Measurements from ENCODE around the gene MRM2. TPM values are rescaled to one million over a fixed set of nuclear protein-coding genes. Genes with fewer than 3 reads are reported as not detected.

The MRM2 gene
- total RNA-seq, 1 donor from 2014 or later = 22.6 TPM

GRCh38 chr7:2289621-2290020, 47.6 kb upstream of the MRM2 start:
- no peaks in the 10 kb centered on the region for H3K9me3 Mint-ChIP-seq (ENCODE audit: unreplicated experiment)
- Histone ChIP-seq H3K4me2 (ENCODE audit: low read length) (no peak overlapping the region), H3K36me3 (ENCODE audit: insufficient read depth, low read length) (no peaks in the 10 kb centered on the region), H3K4me1 (ENCODE audit: insufficient read depth, low read length) (no peaks in the 10 kb centered on the region), H3K9me3 (ENCODE audit: insufficient read depth, low read depth, low read length) (no peaks in the 10 kb centered on the region), H3K27ac (ENCODE audit: low read depth, low read length) (no peak overlapping the region), H4K20me1 (ENCODE audit: insufficient read depth, low read length) (peaks cover 32% of the 10 kb centered on the region), H3K79me2 (ENCODE audit: insufficient read depth, low read length) (peaks cover 22% of the 10 kb centered on the region), H3K27me3 (ENCODE audit: insufficient read depth, low read length) (no peaks in the 10 kb centered on the region), H3K4me3 (ENCODE audit: insufficient read depth, low read depth, low read length) (no peak overlapping the region), H3K9ac (ENCODE audit: low read length) (no peak overlapping the region), H2AFZ (ENCODE audit: low read depth, low read length) (no peak overlapping the region)
- no peaks in the 10 kb centered on the region for H3K4me1 Mint-ChIP-seq (ENCODE audit: low read depth, unreplicated experiment)
- TF ChIP-seq EZH2 (IDR thresholded peaks at IDR 0.05; ENCODE audit: insufficient read depth, low read length) (no peak), CTCF (IDR thresholded peaks at IDR 0.05; ENCODE audit: insufficient read depth, low read depth, low read length) (no peak)
- H3K27ac Mint-ChIP-seq (ENCODE audit: unreplicated experiment) = peak overlapping the region; percentile 53
- peaks cover 6% of the 10 kb centered on the region for H3K36me3 Mint-ChIP-seq (ENCODE audit: low read depth, unreplicated experiment)
- FAIRE-seq (no peak), DNase-seq (ENCODE audit: low read depth) (no peak)
- H3K27me3 Mint-ChIP-seq (ENCODE audit: low read depth, unreplicated experiment) = peaks cover 2% of the 10 kb centered on the region
- no peak overlapping the region for H3K4me3 Mint-ChIP-seq (ENCODE audit: unreplicated experiment)

- H3K36me3 Mint-ChIP-seq (ENCODE audit: low read depth, unreplicated experiment) = peaks cover 6% of the 10 kb centered on the region
- Histone ChIP-seq H3K27me3 (ENCODE audit: insufficient read depth, low read length) (no peaks in the 10 kb centered on the region), H3K9ac (ENCODE audit: low read length) (no peak overlapping the region), H3K4me3 (ENCODE audit: insufficient read depth, low read depth, low read length) (no peak overlapping the region), H3K4me2 (ENCODE audit: low read length) (no peak overlapping the region), H3K4me1 (ENCODE audit: insufficient read depth, low read length) (no peaks in the 10 kb centered on the region), H3K27ac (ENCODE audit: low read depth, low read length) (no peak overlapping the region), H2AFZ (ENCODE audit: low read depth, low read length) (no peak overlapping the region), H3K9me3 (ENCODE audit: insufficient read depth, low read depth, low read length) (no peaks in the 10 kb centered on the region), H3K79me2 (ENCODE audit: insufficient read depth, low read length) (peaks cover 17% of the 10 kb centered on the region), H4K20me1 (ENCODE audit: insufficient read depth, low read length) (peaks cover 29% of the 10 kb centered on the region), H3K36me3 (ENCODE audit: insufficient read depth, low read length) (no peaks in the 10 kb centered on the region)
- no peak for FAIRE-seq
- peak overlapping the region; percentile 53 for H3K27ac Mint-ChIP-seq (ENCODE audit: unreplicated experiment)
- TF ChIP-seq EZH2 (IDR thresholded peaks at IDR 0.05; ENCODE audit: insufficient read depth, low read length) (no peak), CTCF (IDR thresholded peaks at IDR 0.05; ENCODE audit: insufficient read depth, low read depth, low read length) (no peak)
- H3K4me3 Mint-ChIP-seq (ENCODE audit: unreplicated experiment) = no peak overlapping the region
- no peaks in the 10 kb centered on the region for H3K9me3 Mint-ChIP-seq (ENCODE audit: unreplicated experiment)
- no peaks in the 10 kb centered on the region for H3K4me1 Mint-ChIP-seq (ENCODE audit: low read depth, unreplicated experiment)
- peaks cover 2% of the 10 kb centered on the region for H3K27me3 Mint-ChIP-seq (ENCODE audit: low read depth, unreplicated experiment)
- no peak for DNase-seq (ENCODE audit: low read depth)
Measured at GRCh38 chr7:2289111-2289586, 47.1 kb upstream of the MRM2 start.

- peaks cover 31% of the 10 kb centered on the region for H4K20me1 ChIP-seq (ENCODE audit: insufficient read depth, low read length)
- no peaks in the 10 kb centered on the region for H3K4me1 ChIP-seq (ENCODE audit: insufficient read depth, low read length)
- Mint-ChIP-seq H3K9me3 (ENCODE audit: unreplicated experiment) (no peaks in the 10 kb centered on the region), H3K4me3 (ENCODE audit: unreplicated experiment) (no peak overlapping the region), H3K27ac (ENCODE audit: unreplicated experiment) (no peak overlapping the region), H3K27me3 (ENCODE audit: low read depth, unreplicated experiment) (peaks cover 2% of the 10 kb centered on the region), H3K36me3 (ENCODE audit: low read depth, unreplicated experiment) (peaks cover 6% of the 10 kb centered on the region), H3K4me1 (ENCODE audit: low read depth, unreplicated experiment) (no peaks in the 10 kb centered on the region)
- H3K27me3 ChIP-seq (ENCODE audit: insufficient read depth, low read length) = no peaks in the 10 kb centered on the region
- no peaks in the 10 kb centered on the region for H3K36me3 ChIP-seq (ENCODE audit: insufficient read depth, low read length)
- FAIRE-seq (no peak), DNase-seq (ENCODE audit: low read depth) (no peak)
- no peak overlapping the region for H3K9ac ChIP-seq (ENCODE audit: low read length)
- no peaks in the 10 kb centered on the region for H3K9me3 ChIP-seq (ENCODE audit: insufficient read depth, low read depth, low read length)
- H3K4me3 ChIP-seq (ENCODE audit: insufficient read depth, low read depth, low read length) = no peak overlapping the region
- TF ChIP-seq EZH2 (IDR thresholded peaks at IDR 0.05; ENCODE audit: insufficient read depth, low read length) (no peak), CTCF (IDR thresholded peaks at IDR 0.05; ENCODE audit: insufficient read depth, low read depth, low read length) (no peak)
- H3K4me2 ChIP-seq (ENCODE audit: low read length) = no peak overlapping the region
- peaks cover 17% of the 10 kb centered on the region for H3K79me2 ChIP-seq (ENCODE audit: insufficient read depth, low read length)
- H3K27ac ChIP-seq (ENCODE audit: low read depth, low read length) = no peak overlapping the region
- H2AFZ ChIP-seq (ENCODE audit: low read depth, low read length) = no peak overlapping the region
Measured at GRCh38 chr7:2288503-2288902, 46.5 kb upstream of the MRM2 start.
